Fibroblast of mammary gland (primary cell): ENCODE data around the gene DACT3.

Experiments
- DNase-seq: peaks from one replicate; pipeline ENCODE4 v3.0.0-alpha.2; 2010; ENCODE audit warnings: low read depth
- H3K4me3 ChIP-seq: 2 replicates; pipeline ENCODE4 v1.5.1; 2011; ENCODE audit warnings: low read depth, mild to moderate bottlenecking, low read length, moderate library complexity; ENCODE audit not compliant: control insufficient read depth
- TF ChIP-seq, protein P1 (sequence below): conservative IDR thresholded peaks from 2 replicates; pipeline ENCODE4 v1.5.1; 2011; ENCODE audit warnings: low read depth, low read length, inconsistent platforms; ENCODE audit not compliant: control insufficient read depth, insufficient read depth

The DACT3 gene

DNA sequence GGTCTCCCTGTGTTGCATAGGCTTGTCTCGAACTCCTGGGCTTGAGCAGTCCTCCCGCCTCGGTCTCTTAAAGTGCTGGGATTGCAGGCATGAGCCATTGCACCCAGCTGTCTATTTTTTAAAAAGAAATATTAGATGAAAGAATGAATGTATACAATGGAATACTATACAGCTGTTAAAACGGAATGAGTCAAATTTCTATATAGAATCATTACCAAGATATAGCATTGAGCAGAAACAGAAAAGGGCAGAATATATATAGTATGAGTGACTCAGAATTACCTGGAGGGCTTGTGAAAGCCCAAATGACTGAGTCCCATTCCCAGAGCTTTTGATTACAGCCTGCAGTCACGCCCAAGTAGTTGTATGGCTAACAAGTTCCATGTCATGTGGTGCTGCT is 4.4 kb downstream of the DACT3 start:
- no peak overlapping the region for H3K4me3 ChIP-seq
- no peak for DNase-seq
- TF ChIP-seq, protein P1, sequence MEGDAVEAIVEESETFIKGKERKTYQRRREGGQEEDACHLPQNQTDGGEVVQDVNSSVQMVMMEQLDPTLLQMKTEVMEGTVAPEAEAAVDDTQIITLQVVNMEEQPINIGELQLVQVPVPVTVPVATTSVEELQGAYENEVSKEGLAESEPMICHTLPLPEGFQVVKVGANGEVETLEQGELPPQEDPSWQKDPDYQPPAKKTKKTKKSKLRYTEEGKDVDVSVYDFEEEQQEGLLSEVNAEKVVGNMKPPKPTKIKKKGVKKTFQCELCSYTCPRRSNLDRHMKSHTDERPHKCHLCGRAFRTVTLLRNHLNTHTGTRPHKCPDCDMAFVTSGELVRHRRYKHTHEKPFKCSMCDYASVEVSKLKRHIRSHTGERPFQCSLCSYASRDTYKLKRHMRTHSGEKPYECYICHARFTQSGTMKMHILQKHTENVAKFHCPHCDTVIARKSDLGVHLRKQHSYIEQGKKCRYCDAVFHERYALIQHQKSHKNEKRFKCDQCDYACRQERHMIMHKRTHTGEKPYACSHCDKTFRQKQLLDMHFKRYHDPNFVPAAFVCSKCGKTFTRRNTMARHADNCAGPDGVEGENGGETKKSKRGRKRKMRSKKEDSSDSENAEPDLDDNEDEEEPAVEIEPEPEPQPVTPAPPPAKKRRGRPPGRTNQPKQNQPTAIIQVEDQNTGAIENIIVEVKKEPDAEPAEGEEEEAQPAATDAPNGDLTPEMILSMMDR = no peak

DNA sequence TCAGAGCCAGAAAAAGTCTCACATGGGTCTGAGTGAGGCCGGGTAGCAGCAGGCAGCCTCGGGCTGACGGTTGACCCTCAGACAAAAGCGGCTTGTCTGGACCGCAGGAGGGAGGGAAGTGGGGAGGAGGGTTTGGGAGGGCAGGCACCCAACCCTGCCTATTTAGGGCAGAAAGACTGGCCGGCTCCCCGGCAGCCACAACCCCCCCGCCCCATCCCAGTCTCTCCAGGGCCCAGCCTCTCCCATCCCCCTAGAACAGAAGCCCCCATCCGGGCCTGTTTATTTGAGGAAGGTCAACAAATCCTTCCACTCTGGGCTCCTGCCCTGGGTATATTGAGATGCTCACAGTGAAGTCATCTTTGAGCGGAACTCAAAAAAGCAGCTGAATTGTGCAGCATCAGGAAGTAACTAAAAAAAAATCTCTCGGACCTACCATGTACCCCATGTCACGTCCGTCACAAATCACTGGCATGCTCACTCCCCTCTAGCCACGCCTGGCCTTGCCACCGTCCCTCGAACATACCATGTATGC is 6.3 kb downstream of the DACT3 start:
- DNase-seq = no peak
- TF ChIP-seq, protein P1 = no peak
- H3K4me3 ChIP-seq = no peak overlapping the region

DNA sequence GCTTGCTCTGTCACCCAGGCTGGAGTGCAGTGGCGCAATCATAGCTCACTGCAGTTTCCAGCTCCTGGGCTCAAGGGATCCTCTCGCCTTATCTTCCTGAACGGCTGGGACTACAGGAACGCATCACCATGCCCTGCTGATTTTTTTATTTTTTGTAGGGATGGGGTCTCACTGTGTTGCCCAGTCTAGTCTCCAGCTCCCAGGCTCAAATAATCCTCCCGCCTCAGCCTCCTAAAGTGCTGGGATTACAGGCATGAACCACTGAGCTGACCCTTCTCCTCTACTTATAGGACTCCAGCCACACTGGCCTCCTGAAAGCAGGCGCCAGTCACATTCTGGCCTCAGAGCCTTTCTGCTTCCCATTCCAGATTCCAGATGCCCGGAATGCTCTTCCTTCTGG is 10.5 kb downstream of the DACT3 start:
- no peak for DNase-seq
- TF ChIP-seq, protein P1 = no peak
- H3K4me3 ChIP-seq = no peak overlapping the region

DNA sequence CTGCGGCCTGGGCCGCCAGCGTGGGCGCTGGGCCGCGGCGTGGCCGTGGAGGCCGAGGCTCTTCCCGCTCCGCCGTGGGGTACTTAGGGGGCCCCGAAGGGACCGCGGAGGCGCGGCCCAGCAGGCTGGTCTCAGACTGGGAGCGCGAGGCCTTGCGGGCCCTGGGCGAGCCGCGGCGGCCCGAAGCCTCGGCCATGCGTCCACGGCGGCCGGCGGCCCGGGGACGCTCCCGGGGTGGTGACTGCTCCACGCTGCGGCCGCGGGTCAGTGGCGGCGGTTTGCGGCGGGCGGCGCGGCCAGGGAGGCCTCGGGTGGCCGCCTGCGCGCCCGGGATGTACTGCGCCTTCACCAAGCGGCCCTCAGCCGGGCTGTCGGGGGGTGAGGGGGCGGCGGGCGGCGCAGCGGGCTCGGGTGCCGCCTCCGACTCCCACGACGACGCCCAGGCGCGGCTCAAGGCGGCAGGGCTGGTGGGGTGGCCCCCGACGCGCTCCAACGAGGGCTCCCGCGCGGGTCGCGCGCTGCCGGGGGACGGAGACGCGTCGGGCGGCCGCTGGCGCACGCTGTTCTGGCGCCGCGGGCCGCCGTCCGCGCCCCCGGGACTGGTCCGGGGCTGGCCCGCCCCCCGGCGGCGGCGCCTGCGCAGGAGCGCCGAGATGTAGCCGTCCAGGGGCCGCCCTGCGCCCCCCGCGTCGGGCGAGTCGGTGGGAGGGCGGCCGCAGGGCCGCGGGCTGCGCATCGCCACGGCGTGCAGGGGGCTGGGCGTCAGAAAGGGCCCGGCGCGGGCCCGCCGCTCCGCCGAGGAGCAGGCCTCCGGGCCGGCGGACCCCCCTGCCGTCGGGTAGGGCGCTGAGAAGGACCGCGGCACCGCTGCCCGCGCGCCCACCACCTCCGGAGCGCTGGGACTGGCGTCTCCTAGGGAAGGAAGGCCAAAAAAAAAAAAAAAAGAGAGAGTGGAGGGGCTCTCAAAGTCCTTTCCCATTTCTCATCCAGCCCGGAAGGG is 11.7 kb downstream of the DACT3 start:
- TF ChIP-seq, protein P1 = no peak
- no peak for DNase-seq
- H3K4me3 ChIP-seq = no peak overlapping the region

DNA sequence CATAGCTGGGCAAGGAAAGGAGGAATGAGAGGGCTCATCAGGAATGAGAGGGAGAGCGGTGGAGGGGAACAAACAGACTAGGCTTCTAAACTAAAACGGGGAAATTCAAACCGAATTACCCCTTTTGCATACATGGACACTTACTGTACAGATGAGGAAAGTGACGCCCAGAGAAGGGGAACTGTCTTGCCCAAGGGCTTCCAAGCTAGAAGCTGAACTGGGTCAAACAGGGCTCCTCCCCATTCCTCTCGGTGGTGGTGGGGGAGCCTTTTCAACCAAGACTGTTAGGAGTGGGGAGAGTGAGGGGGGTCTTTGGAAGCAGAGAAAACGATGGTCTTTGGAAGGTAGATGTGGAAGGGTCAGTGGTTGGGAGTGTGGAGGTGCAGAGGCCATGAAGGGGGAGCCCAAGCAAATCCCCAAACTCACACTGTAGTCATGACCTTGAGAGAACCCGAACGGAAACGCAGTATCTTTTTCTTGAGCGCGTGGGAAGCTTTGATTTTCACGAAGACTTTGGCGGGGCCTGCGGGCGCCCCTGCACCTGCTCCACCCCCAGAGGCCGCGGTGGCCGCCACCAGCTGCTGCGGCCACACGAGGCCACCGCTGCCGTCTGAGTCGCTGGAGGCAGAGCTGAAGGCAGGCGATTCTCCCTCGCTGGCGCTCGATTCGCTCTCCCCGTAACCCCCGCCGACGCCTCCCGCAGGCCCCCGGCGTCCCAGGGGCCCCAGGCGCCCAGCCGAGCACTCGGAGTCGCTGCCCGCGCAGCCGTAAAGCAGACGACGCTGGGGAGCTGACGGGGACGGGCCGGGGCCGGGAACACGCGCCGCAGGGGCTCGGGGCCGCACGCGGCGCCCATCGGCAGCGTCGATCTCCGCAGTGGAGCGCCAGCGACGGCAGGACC is 12.7 kb downstream of the DACT3 start:
- H3K4me3 ChIP-seq = no peak overlapping the region

DNA sequence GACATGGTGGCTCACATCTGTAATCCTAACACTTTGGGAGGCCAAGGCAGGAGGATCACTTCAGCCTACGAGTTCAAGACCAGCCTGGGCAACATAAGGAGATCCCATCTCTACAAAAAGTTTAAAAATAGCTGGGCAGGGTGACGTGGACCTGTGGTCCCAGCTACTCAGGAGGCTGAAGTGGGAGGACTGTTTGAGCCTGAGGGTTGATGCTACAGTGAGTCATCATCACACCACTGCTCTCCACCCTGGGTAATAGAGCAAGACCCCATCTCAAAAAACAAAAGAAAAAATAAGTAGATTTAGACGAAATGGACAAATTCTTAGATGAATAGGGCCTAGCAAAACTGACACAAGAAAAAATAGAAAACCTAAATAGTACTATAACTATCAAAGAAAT is 14.6 kb downstream of the DACT3 start:
- TF ChIP-seq, protein P1 = no peak
- no peak overlapping the region for H3K4me3 ChIP-seq
- no peak for DNase-seq

More for the DNA sequence above, 12.7 kb downstream of the DACT3 start:
- TF ChIP-seq, protein P1 = no peak
- DNase-seq = no peak
